Natural killer cell treated with Interleukin-12 subunit alpha and Interleukin-12 subunit beta and Interleukin-15 and Interleukin-18, amount 100 ng/mL, for 72 hours (primary cell): ENCODE measurements around the gene VWF. TPM values are rescaled to one million over a fixed set of nuclear protein-coding genes. Genes with fewer than 3 reads are reported as not detected.
A peak's percentile ranks its signal among the peaks of the same experiment; 100 is the strongest.
"Not testable (repeated sequence)": the region's sequence is repeated elsewhere in the genome, so short reads cannot be mapped to it uniquely, and the experiment has no call there.

ENCODE experiments used
- ATAC-seq, 2 donors: fragments of 150-1000 bp; cut with Tn5 transposase in 1 of 2; sonication (Bioruptor Pico), chemical (Tn5 transposase) in 1 of 2; 2 replicates each; pipeline ENCODE4 v1.10.0; 2021
- DNase-seq: peaks from one replicate; pipeline ENCODE4 v3.0.0; 2022; ENCODE audit warnings: low spot score
- H3K27ac Mint-ChIP-seq, 2 donors: 1 replicate in 1 of 2; 2 replicates in 1 of 2; pipeline ENCODE4 v1.8.0; 2022; ENCODE audit warnings: mixed read lengths in 2 of 2, mild to moderate bottlenecking in 1 of 2, moderate library complexity in 1 of 2
- H3K27me3 Mint-ChIP-seq, 2 donors: 1 replicate in 1 of 2; 2 replicates in 1 of 2; pipeline ENCODE4 v1.8.0; 2022; ENCODE audit warnings: mixed read lengths in 2 of 2
- H3K36me3 Mint-ChIP-seq: one replicate; pipeline ENCODE4 v1.8.0; 2022; ENCODE audit warnings: mixed read lengths
- H3K4me1 Mint-ChIP-seq, 2 donors: 1 replicate in 1 of 2; 2 replicates in 1 of 2; pipeline ENCODE4 v1.8.0; 2022; ENCODE audit warnings: low read depth in 2 of 2, mixed read lengths in 2 of 2, mild to moderate bottlenecking in 1 of 2
- H3K4me3 Mint-ChIP-seq: one replicate; pipeline ENCODE4 v1.8.0; 2022; ENCODE audit warnings: mixed read lengths
- H3K9me3 Mint-ChIP-seq: 2 replicates; pipeline ENCODE4 v1.8.0; 2022; ENCODE audit warnings: mixed read lengths
- total RNA-seq, 2 donors: library from RNA; stranded (reverse); gene quantifications; one replicate each; pipeline ENCODE4 v1.2.3, GENCODE V29; 2022

Gene VWF
- total RNA-seq, 2 donors from 2014 or later: not detected

DNA sequence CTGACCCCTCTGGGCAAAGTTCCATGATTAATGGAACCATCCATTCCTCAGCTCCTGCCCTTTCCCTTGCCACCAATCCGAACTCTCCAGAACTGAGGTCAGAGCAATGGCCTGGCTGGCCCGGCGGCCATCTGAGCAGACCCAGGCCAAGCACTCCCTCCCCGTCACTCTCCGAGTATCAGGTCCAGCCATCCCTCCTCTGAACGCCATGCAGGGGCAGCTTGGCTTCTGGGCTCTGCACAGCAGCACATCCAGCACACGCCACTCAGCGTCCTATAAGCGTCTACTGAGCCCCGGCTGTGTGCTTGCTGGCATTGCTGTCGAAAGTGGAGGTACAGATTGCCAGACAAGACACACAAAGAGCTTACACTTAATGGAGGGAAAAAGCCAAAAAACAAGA lies 34.3 kb upstream of the VWF start:
- Mint-ChIP-seq H3K9me3 (no peaks in the 10 kb centered on the region), H3K27ac (no peak overlapping the region), H3K27me3 (peaks cover 21 to 26% of the 10 kb centered on the region in 2 donors), H3K36me3 (no peaks in the 10 kb centered on the region), H3K4me3 (no peak overlapping the region), H3K4me1 (peaks cover 0 to 6% of the 10 kb centered on the region in 2 donors)
- ATAC-seq: no peak
- no peak for DNase-seq

DNA sequence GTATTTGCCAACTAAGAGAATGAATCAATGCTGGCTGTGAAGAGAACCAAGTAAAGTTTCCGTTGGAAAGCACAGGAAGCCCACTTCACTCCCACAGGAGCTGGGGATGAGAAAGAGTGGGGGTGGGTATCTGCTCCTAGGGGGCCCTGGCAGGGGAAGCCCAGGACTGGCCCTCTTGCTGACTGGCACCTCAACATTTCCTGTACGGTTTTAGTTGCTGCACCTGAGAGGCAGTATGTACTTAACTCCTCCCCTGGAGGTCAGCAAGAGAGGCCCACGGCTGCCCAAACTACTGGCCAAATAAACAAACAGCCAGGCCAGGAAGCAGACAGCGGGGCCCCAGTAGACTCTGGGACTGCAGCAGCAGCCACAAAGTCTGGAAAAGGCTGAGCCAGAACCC lies 33.8 kb upstream of the VWF start:
- no peak overlapping the region for H3K27ac Mint-ChIP-seq
- DNase-seq: no peak
- no peak overlapping the region for H3K4me3 Mint-ChIP-seq
- H3K9me3 Mint-ChIP-seq: no peaks in the 10 kb centered on the region
- ATAC-seq: peak in 1 of 2 donors; percentile 40
- H3K27me3 Mint-ChIP-seq: peaks cover 21 to 26% of the 10 kb centered on the region in 2 donors
- H3K36me3 Mint-ChIP-seq: no peaks in the 10 kb centered on the region
- H3K4me1 Mint-ChIP-seq: peaks cover 0 to 6% of the 10 kb centered on the region in 2 donors

DNA sequence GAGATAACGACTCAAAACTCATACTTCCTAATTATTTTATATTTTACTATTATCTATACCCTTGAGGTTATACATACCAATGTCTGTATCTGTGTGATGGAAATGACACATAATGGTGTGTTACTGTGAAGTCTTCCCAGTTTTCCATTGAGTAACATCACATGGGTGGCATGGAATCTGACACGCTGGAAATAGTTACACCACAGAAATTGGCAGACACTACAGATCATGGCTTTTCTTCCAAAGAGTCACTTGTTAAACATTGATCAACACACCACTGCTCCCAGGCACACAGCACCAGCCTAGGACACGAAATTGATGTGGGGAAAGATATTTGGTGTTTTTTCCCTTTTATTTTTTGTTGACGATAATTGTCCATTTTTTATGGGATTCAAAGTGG lies 33.0 kb upstream of the VWF start:
- no peak overlapping the region for H3K4me3 Mint-ChIP-seq

DNA sequence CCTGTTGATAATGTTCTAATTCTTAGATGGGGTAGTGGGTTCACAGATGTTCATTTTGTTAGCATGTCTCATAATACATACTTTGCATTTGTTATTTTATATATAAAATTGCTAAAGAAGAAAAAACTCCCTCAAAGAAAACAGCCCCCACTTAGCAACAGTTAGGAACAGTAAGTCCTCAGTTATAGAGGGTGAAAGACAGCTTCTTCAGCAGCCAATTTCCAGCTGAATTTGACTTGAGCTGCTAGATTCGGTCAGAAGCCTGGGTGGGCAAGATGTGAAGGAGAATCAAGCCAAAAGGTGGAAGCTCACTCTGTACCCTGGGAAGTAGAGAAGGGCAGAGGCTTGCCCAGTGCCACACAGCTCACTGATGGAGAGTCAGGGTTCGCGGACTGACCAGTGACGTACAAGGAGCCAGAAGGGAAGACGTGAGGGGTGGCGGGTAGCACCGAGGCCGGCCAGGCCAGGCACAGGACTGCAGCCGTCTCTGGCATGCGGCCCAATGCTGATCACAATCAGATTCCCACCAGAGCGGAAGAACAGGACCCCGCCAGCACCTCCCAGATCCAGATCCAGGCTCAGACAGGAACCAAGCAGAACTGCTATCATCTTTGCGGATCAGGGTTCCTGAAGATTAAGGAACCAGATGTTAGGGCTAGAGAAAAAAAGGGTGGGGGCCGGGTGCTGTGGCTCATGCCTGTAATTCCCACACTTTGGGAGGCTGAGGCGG lies 30.4 kb upstream of the VWF start:
- Mint-ChIP-seq H3K27me3 (peaks cover 9 to 20% of the 10 kb centered on the region in 2 donors), H3K36me3 (no peaks in the 10 kb centered on the region), H3K4me3 (no peak overlapping the region), H3K4me1 (peaks cover 0 to under 1% of the 10 kb centered on the region in 2 donors), H3K9me3 (no peaks in the 10 kb centered on the region), H3K27ac (no peak overlapping the region)
- DNase-seq: no peak
- no peak for ATAC-seq

More for the DNA sequence above, 33.0 kb upstream of the VWF start:
- H3K27me3 Mint-ChIP-seq: peaks cover 21 to 30% of the 10 kb centered on the region in 2 donors
- no peaks in the 10 kb centered on the region for H3K36me3 Mint-ChIP-seq
- H3K27ac Mint-ChIP-seq: no peak overlapping the region
- ATAC-seq: no peak
- H3K9me3 Mint-ChIP-seq: no peaks in the 10 kb centered on the region
- H3K4me1 Mint-ChIP-seq: peaks cover 0 to 6% of the 10 kb centered on the region in 2 donors
- DNase-seq: no peak

DNA sequence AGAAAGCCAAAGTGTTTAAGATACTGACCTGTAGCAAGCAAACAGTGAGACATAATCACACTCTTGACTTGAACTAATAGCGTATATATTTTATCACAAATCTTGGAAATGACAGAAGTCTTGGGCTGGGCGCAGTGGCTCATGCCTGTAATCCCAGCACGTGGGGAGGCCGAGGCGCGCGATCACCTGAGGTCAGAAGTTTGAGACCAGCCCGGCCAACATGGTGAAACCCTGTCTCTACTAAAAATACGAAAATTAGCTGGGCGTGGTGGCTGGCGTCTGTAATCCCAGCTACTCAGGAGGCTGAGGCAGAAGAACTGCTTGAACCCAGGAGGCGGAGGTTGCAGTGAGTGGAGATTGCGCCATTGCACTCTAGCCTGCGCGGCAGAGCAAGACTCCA lies 24.3 kb upstream of the VWF start:
- H3K4me1 Mint-ChIP-seq, H3K9me3 Mint-ChIP-seq, DNase-seq, H3K36me3 Mint-ChIP-seq, H3K27me3 Mint-ChIP-seq, H3K4me3 Mint-ChIP-seq, H3K27ac Mint-ChIP-seq, ATAC-seq: not testable (repeated sequence)

DNA sequence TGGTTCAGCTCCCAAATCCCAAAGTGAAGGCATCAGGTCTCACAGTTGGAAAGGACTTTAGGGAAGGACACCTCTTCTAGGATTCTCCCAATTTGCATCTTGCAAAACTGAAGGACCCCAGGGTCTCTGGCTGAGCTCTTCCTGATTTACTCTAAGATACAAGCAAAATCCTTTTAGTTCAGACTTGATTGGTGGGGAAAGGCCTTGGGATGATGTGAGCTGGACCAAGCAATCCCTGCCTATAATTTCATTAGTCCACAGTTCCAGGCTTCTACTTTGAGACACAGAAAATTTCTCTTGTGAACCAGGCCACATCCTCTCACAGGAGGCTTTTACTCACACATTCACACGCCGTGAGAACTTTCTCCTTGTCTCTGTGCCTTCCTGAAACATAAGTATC lies 23.6 kb upstream of the VWF start:
- H3K4me3 Mint-ChIP-seq: no peak overlapping the region
- no peak overlapping the region for H3K27ac Mint-ChIP-seq
- H3K27me3 Mint-ChIP-seq: peaks cover 6 to 8% of the 10 kb centered on the region in 2 donors
- peaks cover 0 to 6% of the 10 kb centered on the region in 2 donors for H3K4me1 Mint-ChIP-seq
- ATAC-seq: no peak
- H3K36me3 Mint-ChIP-seq: no peaks in the 10 kb centered on the region
- DNase-seq: no peak
- no peaks in the 10 kb centered on the region for H3K9me3 Mint-ChIP-seq

DNA sequence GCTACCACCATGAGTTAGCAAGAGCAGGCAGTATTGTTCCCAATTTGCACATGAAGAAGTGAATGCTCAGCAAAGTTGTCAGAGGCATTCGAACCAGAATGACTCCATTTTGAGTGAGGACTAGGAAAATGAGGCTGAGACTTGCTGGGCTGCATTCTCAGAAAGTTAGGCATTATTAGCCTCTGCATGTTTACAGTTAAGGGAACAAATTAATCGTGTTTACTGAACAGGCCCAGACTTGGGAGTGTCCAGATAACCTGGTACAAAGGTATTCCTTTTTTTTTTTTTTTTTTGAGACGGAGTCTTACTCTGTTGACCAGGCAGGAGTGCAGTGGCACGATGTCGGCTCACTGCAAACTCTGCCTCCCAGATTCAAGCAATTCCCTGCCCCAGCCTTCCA lies 22.5 kb upstream of the VWF start:
- ATAC-seq: no peak
- no peak for DNase-seq
- Mint-ChIP-seq H3K4me3 (no peak overlapping the region), H3K9me3 (no peaks in the 10 kb centered on the region), H3K27me3 (peaks cover 0 to 8% of the 10 kb centered on the region in 2 donors), H3K4me1 (peaks cover 0 to 11% of the 10 kb centered on the region in 2 donors), H3K36me3 (no peaks in the 10 kb centered on the region), H3K27ac (no peak overlapping the region)

DNA sequence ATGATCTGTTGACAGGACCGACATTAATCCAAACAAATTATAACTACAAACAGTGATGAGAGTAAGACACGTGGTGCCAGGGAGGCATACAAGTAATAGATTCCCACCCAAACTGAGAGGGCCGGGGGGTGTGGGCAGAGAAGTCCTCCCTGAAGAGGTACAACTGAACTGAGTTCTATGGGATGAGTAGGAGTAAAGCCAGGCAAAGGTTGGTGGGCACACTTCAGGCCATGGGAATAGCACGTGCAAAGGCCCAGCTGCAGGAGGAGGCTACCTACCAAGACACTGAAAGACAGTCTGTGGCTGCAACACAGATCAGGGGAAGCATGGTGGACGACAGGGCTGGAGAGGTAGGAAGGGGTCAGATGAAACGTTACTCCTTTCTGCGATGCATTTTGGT lies 22.0 kb upstream of the VWF start:
- no peak for ATAC-seq
- Mint-ChIP-seq H3K27me3 (peaks cover 0 to 8% of the 10 kb centered on the region in 2 donors), H3K9me3 (no peaks in the 10 kb centered on the region), H3K4me3 (no peak overlapping the region), H3K27ac (no peak overlapping the region), H3K36me3 (no peaks in the 10 kb centered on the region), H3K4me1 (peaks cover 0 to 11% of the 10 kb centered on the region in 2 donors)
- no peak for DNase-seq

DNA sequence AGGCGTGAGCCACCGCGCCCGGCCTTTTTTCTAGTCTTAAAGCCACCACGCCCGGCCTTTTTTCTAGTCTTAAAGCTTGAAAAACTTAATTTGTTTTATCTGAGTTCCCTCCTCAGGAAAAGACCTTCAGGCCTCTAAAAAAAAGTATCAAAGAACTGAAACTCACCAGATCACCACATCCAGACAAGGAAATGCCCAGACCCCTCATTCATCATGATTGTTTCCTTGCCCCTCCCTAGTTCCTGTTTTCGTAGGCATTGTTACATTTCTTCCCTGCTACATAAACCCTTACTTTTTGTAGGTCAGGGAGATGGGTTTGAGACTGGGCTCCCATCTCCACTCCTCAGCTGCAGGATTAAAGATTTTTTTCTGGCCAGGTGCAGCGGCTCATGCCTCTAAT lies 21.1 kb upstream of the VWF start:
- no peak for DNase-seq
- H3K36me3 Mint-ChIP-seq: no peaks in the 10 kb centered on the region
- H3K27ac Mint-ChIP-seq: no peak overlapping the region
- no peak overlapping the region for H3K4me3 Mint-ChIP-seq
- H3K9me3 Mint-ChIP-seq: no peaks in the 10 kb centered on the region
- peaks cover 0 to 8% of the 10 kb centered on the region in 2 donors for H3K27me3 Mint-ChIP-seq
- H3K4me1 Mint-ChIP-seq: peaks cover 9 to 19% of the 10 kb centered on the region in 2 donors
- no peak for ATAC-seq

DNA sequence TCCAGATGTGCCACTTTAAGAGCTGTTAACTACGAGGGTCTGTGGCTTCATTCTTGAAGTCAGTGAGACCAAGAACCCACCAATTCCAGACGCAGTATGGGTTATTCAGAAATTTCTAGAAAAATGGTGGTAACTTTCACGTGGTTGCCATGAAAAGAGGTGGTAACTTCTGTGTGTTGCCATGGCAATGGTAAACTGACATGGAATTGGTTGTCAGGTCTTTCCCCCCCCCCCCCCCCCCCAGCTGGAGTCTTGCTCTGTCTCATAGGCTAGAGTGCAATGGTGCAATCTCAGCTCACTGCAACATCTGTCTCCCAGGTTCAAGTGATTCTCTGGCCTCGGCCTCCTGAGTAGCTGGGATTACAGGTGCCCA lies 18.8 kb upstream of the VWF start:
- H3K27me3 Mint-ChIP-seq: peaks cover 8% of the 10 kb centered on the region in 2 donors
- no peaks in the 10 kb centered on the region for H3K9me3 Mint-ChIP-seq
- H3K4me3 Mint-ChIP-seq: no peak overlapping the region
- peaks cover 24% of the 10 kb centered on the region in 2 donors for H3K4me1 Mint-ChIP-seq
- H3K36me3 Mint-ChIP-seq: no peaks in the 10 kb centered on the region
- ATAC-seq (no peak), DNase-seq (no peak)
- peak overlapping the region in 1 of 2 donors; percentile 21 for H3K27ac Mint-ChIP-seq

DNA sequence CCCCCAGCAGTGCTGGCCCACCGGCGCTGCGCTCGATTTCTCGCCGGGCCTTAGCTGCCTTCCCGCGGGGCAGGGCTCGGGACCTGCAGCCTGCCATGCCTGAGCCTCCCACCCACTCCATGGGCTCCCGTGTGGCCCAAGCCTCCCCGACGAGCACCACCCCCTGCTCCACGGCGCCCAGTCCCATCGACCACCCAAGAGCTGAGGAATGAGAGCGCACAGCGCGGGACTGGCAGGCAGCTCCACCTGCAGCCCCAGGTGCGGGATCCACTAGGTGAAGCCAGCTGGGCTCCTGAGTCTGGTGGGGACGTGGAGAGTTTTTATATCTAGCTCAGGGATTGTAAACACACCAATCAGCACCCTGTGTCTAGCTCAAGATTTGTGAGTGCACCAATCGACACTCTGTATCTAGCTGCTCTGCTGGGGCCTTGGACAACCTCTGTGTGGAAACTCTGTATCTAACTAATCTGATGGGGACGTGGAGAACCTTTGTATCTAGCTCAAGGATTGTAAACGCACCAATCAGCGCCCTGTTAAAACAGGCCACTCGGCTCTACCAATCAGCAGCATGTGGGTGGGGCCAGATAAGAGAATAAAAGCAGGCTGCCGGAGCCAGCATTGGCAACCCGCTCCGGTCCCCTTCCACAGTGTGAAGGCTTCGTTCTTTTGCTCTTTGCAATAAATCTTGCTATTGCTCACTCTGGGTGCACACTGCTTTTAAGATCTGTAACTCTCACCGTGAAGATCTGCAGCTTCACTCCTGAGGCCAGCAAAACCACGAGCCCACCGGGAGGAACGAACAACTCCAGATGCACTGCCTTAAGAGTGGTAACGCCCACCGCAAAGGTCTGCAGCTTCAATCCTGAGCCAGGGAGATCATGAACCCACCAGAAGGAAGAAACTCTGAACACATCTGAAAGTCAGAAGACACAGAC lies 18.2 kb upstream of the VWF start:
- H3K27me3 Mint-ChIP-seq, ATAC-seq, H3K9me3 Mint-ChIP-seq, H3K36me3 Mint-ChIP-seq, DNase-seq, H3K4me3 Mint-ChIP-seq: not testable (repeated sequence)
- peak overlapping the region in 1 of 2 donors; percentile 21 for H3K27ac Mint-ChIP-seq
- H3K4me1 Mint-ChIP-seq: peaks cover 19 to 24% of the 10 kb centered on the region in 2 donors

DNA sequence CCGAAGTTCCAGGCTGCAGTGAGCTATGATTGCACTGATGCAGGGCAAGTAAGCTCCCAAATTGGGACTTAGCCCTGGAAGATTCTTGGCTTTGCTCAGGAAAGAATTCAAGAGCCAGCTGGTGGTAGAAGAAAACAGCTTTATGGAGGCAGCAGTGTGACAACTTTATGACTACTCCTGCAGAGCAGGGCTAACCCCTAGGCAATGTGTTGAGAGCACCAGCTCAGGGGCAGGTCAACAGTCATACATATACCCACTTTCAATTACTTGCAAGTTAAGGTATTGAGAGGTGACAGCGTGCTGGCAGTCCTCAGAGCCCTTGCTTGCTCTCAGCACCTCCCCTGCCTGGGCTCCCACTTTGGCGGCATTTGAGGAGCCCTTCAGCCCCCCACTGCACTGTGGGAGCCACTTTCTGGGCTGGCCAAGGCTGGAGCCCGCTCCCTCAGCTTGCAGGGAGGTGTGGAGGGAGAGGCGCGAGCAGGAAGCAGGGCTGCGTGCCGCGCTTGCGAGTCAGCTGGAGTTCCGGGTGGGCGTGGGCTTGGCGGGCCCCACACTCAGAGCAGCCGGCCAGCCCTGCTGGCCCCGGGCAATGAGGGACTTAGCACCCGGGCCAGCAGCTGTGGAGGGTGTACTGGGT lies 17.4 kb upstream of the VWF start:
- not testable (repeated sequence) for H3K9me3 Mint-ChIP-seq, H3K27me3 Mint-ChIP-seq, H3K4me3 Mint-ChIP-seq, ATAC-seq, H3K36me3 Mint-ChIP-seq, DNase-seq
- Mint-ChIP-seq H3K27ac (peak overlapping the region; percentile 67 to 77), H3K4me1 (peaks cover 21 to 24% of the 10 kb centered on the region in 2 donors)

DNA sequence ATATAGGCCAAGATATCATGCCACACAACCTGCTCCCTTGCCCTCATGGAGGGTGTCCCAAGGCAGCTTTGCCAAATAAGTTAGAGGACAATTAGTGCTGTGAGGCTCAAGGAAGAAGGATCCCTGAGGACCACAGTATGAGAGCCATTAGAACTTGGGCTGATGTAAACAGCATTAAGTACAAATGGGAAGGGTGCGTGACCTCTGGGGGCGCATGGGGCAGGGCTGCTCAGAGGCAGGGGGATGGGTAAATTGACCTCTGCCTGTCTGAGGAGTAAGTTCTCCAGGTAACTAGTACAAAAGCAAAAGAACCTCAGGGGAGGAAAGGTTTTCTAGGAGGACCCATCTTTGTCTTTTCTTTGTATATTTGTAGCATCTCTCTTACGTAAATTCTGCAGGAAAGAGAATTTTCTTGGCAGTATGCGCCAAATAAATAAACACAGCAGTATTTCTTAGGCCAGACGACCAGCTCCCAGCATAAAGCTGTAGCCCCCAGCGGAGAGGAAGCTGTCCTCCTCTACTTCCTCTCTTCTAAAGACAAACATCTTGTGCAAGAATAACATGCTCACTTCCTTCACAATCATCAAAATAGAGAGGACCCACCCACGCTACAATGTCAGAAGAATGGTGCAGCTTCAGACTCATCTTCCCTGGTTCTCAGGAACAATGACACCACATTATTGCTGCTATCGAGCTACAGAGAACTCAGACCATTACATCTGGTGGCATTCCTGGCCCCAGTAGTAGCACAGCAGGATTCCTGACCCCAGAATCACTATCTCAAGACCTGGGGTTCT lies 16.4 kb upstream of the VWF start:
- peaks cover 24% of the 10 kb centered on the region in 2 donors for H3K4me1 Mint-ChIP-seq
- peak overlapping the region; percentile 67 to 77 for H3K27ac Mint-ChIP-seq
- peaks cover 3 to 8% of the 10 kb centered on the region in 2 donors for H3K27me3 Mint-ChIP-seq
- peak overlapping the region; percentile 39 for H3K4me3 Mint-ChIP-seq
- ATAC-seq: peak in 1 of 2 donors; percentile 41
- H3K9me3 Mint-ChIP-seq: no peaks in the 10 kb centered on the region
- no peak for DNase-seq
- H3K36me3 Mint-ChIP-seq: no peaks in the 10 kb centered on the region
